ENCODE data around the gene MYMK.

GRCh38 chr9:133468777-133469421 is 55.9 kb downstream of the MYMK start:
- TF ChIP-seq CTCF (IDR thresholded peaks at IDR 0.05 in 4 of 5, conservative IDR thresholded peaks at IDR 0.05 in 1 of 5) (no peak), POLR2A (IDR thresholded peaks at IDR 0.05) (no peak)
